Tibial nerve (tissue), 4 donors: Measurements from ENCODE around the gene B4GALNT1.
"Not testable (repeated sequence)": the region's sequence is repeated elsewhere in the genome, so short reads cannot be mapped to it uniquely, and the experiment has no call there.

ENCODE experiments used
- CTCF ChIP-seq, 5 experiments: fragments of 200-600 bp in 3 of 5; fragments of 450-650 bp in 2 of 5; sonication (generic) in 3 of 5; IDR thresholded peaks; one replicate each; pipeline ENCODE4 v1.5.1; 2016 to 2019; ENCODE audit warnings: antibody characterized with exemption in 5 of 5, mild to moderate bottlenecking in 3 of 5, moderate library complexity in 2 of 5
- EP300 ChIP-seq, 2 donors: sonication (generic); formaldehyde crosslinking; IDR thresholded peaks; one replicate each; pipeline ENCODE4 v1.6.1; 2017; ENCODE audit warnings: antibody characterized with exemption in 2 of 2, mild to moderate bottlenecking in 1 of 2
- POLR2A ChIP-seq, 2 donors: fragments of 450-650 bp; IDR thresholded peaks; one replicate each; pipeline ENCODE4 v1.6.1; 2017; ENCODE audit warnings: antibody characterized with exemption in 2 of 2, mild to moderate bottlenecking in 2 of 2, moderate library complexity in 2 of 2

GRCh38 chr12:57588951-57589610, 43.9 kb downstream of the B4GALNT1 start:
- TF ChIP-seq CTCF, POLR2A, EP300 (IDR thresholded peaks at IDR 0.05): not testable (repeated sequence)
